IPS DF 19.7 (cell line): ENCODE data around the gene PLSCR4.

Experiments
- DNase-seq: peaks from one replicate; pipeline ENCODE4 v3.0.0-alpha.2; 2013; ENCODE audit warnings: low read depth, low spot score

PLSCR4 gene

DNA sequence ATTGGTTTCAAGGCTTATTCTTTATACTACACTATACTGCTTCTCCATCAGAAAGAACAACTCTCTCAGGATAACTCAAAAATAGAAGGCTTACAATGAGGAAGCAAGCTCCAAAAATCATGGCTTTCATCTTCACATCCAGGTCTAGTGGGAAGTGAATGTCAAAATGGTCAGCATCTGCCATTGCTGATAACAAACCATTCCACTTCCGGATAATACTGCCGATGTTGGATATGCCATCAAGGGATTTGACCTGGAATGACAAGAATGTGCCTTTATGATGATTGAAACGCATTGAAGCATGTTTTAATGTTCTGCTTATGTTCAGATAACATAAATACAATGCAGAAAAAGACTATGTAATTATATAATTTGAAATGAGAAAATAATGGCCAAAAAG is 55.9 kb downstream of the PLSCR4 start:
- DNase-seq = no peak

DNA sequence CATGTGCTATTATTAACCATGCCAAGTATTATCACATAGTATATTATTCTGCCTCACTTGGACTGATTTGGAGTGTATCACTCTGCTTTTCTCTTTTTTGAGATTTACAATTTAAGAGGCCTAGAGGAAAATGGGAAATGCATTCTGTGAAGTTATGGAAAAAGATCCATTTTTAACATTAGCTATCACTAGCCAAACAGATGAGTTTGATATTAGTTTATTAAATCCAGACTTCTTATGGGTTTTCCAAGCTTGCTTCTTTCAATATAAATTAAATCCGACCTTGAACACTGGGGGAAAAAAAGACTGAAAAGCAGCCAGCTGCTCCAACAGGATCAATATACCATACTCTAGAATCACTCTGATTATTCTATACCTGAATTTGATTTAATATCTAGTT is 59.9 kb downstream of the PLSCR4 start:
- no peak for DNase-seq

DNA sequence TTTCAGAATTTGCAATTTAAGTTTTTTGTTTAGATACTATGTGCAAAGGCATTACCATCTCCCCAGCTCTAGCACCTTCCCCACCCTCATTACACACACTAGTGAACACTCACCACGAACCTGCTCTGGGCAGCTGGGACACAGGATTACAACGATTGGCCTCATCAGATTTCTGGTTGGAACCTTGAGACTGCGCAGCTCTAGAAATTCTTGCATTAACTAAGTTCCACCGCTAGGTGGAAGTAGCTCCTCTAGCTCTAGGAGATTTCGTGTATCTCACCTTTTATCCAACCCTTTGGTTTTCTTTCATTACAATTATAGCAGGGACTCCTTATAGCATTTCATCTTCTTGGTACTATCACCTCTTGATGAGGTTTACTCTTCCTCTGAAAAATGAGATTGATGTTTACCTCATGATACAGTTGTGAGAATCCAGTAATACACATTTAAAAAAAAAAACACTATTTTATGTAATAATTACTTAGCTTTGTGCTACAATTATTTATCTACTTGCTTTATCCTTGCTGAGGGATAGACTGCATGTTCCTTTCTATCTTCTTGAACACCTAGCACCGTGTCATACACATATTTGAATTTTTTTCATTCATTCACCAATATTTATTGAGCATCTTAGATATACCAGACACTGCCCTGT is 61.3 kb downstream of the PLSCR4 start:
- DNase-seq = peak; percentile 5

DNA sequence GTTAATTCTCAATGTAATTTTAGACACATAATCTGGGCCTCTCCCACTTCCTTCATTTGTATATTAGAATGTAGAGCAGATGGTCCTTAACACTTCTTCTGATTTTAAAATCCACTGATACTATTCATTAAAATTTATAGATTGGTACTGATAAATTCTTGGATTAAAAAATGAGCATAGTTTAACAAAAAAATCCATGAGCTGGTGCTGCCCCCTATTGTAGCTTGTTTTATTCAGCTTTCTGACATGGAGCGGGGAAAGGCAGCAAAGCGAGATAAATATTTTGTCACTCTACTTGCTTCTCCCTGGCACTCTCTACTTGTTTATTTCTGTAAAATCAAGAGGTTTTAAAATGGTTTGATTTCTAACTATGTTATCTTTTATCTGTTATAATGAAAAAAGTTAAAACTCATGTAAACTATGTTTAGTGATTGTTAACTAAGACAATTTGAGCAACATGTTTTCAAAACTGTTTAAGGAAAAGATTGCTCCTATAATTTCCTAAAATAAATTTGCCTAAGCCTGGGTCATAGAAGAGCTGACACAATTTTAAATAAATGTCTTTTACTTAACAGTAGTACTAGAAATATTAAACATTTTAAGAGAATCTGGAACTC is 63.5 kb downstream of the PLSCR4 start:
- no peak for DNase-seq

DNA sequence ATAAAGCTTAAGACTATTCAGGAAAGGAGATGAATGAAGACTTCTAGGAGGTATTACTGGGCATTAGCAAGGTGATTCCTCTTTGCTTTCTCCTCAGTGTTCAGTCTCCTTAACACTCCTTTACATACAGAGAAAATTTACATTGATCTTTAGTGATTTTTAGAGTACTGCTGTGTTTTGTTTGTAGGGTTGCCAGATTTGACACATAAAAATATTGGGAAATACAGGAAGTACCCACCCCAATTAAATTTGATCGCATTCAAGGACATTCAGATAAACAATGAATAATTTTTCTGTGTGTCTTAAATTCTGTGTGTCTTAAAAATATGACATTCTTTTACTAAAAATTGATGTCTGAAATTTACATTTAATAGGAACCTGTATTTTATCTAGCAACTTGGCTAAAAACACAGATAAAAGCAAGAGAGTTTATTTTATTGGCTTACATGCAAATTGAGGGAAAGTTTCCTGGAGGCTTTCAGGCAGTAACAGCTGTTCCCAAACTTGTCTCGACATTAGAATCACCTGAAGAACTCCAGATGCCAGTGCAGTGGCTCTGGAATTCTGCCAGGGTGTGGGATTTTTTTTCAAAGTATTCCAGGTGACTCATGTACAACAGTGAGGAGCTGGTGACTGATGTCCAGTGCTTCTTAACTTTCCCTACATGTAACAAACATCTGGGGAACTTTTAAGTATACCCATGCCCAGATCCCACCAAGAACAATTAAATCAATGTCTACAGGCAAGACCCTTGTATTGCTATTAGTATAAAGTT is 66.5 kb downstream of the PLSCR4 start:
- no peak for DNase-seq

DNA sequence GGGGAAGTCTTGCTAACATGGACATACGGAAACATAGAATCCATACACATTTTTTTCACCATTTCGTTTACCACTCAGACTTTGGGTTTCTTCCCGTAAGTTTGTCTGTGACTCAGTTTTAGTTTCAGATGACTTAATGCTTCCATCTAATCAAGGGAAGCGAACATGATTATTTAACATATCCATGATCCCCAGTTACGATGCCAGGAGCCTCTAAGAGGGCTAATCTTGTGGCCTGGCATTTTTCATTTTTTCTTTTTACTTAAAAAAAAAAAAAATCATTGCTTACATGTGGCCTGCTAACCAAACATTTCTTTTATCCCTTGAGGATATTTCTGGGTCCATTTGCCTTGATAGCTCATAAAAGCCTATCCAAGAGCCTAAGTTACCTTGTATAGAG is 69.7 kb downstream of the PLSCR4 start:
- DNase-seq = no peak

DNA sequence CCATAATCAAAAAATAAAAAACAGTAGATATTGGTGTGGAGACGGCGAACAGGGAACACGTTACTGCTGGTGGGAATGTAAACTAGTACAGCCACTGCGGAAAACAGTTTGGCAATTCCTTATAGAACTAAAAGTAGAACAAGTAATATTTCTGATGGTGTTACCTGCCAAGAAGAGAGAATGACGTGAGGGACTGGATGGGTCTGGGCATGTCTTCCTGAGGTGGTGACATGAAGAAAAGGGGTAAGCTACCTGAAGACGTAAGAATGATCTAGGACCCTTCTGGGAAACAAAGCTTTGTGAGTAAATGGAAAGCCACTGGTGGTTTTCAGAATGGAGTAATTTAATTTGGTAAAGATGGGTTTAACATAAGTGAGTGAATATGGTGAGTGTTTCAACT is 70.5 kb downstream of the PLSCR4 start:
- no peak for DNase-seq

DNA sequence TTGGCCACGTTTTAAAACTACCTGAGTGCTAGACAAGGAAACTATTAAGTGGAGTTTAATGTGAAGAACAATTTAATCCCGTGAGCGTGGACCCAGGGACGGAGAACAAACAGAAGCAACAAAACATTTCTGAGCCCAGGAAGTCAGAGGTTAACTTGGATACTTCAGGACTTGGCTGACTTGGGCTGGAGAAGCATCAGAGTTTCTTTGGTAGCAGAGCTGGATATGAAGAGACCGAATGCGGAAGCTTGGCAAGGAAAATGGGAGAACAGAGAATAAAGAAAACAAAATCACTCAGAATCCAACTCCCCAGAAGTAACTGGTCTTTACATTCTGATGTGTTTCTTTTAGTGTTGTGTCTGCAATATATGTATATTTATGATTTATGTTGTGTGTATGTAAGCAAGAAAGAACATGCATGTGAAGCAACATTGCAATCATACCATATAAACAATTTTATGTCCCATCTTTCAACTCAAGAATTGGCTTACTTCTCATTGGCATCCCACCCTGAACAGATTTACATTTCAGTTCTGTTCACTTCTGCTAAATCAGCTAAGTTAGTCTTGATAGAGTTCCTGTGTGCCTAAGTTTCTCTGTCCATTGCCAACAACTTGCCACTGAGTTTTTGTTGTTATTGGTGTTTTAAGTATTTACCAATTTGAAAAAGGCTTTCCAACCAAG is 72.8 kb downstream of the PLSCR4 start:
- DNase-seq = no peak

DNA sequence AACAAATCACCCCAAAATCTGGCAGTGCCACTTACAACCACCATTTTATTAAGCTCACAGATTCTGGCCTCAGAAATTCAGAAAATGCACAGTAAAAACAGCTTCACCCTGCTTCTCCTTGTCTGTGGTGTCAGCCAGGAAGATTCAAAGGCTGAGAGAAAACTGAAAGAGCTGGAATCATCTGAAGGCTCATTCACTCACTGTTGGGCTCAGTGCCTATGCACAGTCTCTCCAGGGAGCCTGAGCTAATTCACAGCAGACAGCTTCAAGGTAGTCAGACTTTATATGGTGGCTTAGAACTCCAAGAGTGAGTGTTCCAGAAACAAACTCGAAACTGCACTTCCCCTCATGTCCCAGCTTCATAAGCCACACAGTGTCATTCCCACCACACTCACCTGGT is 73.4 kb downstream of the PLSCR4 start:
- no peak for DNase-seq

DNA sequence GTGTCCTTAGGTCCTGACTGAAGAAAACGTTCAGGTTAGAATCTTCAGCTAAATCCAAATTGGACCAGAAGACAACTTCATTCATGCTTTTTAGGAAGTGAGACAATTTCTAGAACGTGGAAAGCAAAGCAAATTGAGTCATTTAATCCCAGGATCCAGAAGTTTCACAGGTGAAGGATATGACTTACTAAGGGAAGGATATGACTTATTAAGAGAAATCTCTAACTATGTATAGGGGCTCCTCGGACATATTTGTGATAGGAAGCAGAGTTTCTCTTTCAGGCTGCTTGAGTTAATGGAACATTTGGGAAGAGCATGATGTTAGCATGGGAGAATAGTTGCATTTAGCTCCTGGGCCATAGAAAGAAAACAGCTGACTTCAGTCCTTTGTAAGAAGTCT is 73.8 kb downstream of the PLSCR4 start:
- DNase-seq = no peak

DNA sequence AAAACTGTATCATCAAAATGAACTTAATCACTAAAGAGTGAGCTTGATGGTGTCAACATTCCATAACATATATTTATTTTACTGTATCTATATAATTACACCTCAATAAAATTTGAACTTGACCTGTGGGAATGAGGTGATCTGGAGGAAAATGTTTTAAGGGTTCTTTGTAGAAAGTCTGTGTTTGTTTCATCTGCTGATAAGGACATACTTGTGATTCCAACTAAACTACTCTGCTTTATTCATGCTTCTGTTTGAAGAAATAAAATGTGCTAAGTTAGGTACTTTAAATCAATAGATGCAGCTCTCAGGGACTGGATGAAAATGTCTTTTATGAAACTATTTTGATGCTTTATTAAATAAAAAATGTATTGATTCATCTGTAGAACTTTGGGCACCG is 78.3 kb downstream of the PLSCR4 start:
- DNase-seq = no peak

DNA sequence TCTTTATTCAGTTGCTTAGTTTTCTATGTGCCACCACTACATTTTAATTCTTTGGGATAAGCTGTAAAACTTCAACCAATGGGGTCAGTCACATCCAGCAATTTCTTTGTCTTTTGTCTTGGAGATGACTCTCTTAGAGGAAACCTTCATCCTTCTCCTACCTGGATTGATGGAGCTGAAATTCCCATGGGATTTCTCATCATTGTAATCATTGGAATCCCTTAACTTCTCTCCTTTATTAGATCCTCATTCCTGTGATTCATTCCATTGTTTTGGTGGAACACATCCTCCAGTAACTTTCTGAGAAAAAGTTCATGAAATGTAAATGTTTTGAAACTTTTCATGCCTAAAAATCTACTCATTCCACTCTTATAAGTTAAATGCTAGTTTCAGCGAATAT is 80.3 kb downstream of the PLSCR4 start:
- DNase-seq = no peak

DNA sequence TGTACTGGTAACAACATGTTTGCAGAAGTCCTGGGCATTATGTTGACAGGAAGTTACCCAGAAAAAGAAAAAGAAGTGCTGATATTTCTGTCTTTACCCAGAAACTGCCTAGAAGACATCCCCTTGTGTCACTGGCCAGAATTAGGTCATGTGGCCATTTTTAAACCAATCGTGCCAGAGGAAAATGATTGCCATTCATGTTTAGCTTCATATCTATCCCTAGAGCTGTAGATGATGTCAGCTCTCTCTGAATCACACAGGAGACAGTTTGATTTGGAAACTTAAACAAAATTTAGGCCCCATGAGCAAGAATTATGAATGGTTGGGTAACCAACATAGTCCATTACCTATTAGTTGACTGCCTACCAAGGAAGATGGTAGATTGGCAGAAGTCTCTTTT is 81.0 kb downstream of the PLSCR4 start:
- no peak for DNase-seq

DNA sequence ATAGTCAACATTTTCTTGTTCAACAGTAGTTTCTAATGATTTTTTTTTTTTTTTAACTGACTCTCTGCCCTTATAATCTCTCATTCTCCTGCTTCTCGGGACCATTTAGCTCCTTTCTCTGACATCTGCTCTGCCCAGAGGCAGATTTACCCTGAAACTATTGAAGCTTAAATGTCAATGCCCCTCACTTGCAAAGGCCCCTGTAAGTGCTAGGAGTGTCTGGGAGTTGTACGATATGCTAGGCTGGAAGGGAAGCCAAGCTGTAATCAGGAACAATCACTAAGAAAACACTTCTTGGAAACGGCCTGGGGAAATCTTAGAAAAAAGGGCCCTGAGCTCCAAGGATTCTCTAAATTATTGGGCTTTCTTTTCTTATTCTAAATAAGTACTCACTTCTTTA is 84.1 kb downstream of the PLSCR4 start:
- no peak for DNase-seq

DNA sequence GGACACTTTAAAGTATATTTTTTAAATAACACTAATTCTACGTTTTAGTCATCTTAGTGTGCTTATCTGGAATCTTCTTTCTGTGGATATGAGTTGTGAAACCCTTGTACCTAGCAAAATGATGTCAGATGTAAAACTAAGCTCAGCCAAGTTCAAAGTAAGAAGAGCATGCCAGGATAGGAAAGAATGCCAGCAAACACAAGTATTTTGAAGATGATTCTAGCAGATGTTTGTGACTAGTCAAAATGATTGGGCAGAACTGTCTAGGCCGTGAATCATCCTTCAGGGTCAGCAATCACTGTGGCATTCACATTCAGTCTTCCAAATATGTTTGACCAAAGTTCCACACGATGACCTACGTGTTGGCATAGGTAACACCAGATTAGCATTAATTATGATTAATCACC is 84.5 kb downstream of the PLSCR4 start:
- DNase-seq = no peak

DNA sequence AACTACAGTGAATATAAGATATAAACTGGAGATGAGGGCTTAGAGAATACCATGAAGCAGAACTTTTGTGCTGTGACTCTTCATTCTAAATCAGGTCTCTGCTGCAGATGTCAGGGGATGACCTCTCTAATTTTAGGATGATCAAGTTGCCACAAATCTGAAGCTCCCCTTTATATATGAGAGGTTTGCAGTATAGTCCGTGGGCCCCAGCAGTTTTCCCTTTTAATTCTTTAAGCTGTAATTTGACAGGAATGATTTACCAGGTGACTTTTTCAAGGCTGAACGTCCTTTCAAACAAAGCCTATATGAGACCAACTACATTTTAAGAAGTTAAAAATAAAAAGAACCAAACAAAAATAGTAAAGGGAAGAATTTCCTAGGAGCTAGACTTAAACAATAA is 85.0 kb downstream of the PLSCR4 start:
- no peak for DNase-seq

DNA sequence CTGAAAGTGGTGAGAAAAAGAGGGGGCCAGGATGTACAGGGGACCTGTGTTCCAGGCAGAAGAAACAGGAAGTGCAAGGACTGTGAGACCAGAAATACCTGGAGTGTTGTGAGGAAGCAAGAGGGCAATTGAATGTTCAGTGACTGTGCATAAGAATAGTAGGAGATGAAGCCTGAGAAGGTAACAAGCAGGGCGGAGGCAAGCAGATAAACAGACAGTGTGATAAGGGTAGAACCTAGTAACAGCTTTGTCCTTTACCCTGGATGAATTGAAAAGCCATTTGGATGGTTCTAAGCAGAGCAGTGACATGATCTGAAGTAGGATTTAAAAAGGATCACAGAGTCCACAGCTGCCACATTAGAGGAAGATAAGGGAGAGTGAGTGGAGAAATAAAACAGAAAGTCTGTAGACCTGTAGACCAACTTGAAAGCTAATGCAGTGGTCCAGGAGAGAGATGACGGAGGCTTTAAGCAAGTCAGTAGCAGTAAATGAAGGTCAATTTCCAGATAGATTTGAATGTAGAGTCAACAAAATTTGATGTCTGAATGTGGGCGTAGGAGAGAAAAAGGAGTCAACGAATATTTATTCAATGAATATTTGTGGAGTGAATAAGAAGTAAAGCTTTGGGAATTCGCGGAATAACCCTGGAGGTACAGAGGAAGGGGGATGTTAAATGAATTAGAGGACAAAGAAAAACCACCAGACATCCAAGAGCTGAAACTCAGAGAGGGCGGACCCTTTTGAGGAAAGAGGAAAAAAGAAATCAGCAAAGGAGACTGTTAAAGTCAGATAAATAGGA is 85.7 kb downstream of the PLSCR4 start:
- DNase-seq = no peak

DNA sequence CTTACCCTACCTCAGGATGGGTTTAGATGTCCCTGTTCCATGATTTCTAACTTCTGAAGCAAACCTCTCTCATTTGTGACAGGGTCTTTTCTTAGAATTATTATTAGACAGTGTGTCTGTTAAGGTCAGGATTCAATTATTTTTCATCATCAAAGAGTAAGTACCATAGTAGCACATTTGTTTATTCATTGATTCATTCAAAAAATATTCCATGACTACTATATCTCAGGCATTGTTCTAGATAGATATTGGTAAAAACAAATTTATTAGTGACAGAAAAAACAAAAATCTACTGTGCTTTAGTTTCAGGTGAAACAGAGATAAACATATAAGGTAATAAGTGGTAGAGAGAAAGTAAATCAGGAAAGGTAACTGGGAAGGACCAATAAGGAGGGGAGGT is 86.4 kb downstream of the PLSCR4 start:
- DNase-seq = no peak

DNA sequence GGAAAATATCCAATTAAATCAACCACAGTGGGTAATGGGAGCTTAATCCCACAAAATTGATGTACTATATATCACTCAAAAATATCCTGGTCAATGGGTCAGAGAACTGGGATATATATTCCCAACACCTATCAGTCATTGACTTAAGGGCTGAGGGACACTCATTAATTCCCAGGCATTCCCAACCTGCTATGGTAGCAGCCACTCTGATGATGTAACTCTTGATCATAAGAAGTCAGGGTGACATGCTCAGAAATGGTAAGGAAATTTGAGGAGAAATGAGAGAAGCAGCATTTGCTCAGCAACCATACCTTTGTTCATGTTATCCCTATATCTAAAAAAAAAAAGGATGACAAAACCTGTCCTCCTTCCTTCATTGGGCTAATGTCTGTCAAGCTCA is 86.8 kb downstream of the PLSCR4 start:
- no peak for DNase-seq

DNA sequence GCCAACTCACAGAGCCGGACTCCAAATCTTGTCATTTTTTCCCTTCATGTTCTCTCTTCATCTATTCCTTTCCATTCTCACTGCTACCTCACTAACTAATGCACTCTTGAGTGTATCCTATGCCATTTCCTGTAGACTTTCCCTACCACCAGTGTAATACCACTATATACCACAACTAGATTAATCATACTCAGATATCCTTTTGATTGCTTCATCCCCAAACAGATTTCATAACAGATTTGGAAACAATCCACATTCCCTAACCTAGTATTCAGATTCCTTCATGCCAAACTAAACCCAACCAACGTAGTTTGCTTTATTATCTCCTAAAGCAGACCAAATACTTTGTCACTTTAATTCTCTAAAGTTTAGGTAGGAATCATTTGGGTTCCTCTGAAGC is 87.3 kb downstream of the PLSCR4 start:
- DNase-seq = no peak

DNA sequence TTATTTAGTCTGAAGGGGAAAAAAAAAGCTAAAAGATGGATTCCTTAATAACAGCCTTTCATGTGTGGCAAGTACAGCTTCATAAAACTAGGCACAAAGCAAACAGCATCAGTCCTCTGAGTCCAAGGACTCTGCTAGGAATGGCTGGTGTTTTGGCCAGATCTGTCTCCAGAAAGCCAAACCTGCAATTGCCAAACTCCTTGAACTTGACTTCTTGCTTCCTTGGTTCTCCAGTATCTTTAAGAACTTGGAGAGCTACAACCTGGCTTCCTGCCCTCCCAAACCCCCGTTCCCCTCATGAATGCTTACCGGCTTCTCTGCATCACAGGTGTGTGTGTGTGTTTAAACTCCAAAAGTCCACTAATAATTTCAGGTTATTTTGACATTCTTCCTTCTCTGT is 88.3 kb downstream of the PLSCR4 start:
- DNase-seq = no peak

DNA sequence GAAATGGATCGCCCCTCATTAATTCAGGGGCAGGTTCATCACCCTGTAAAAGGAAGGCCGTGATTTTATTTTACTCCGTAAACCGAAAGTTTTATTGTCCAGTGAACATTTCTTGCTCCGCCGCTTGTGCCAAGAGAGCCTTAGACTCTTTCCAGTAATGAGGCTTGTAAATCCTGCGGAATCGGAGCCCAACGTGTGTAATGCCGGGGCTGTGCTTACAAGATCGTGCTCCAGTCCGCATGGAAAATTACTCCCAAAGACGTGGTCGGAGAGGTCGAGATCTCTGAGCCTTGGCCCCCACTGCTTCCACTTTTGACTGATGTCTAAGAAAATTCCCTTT is 89.3 kb downstream of the PLSCR4 start:
- no peak for DNase-seq
